ENCODE measurements around the gene SEC24B.
"Not testable (repeated sequence)": the region's sequence is repeated elsewhere in the genome, so short reads cannot be mapped to it uniquely, and the experiment has no call there.

Gene SEC24B

GRCh38 chr4:109578846-109579245, 145.2 kb downstream of the SEC24B start:
- ATAC-seq, result no peak
- TF ChIP-seq ARNTL (CRISPR knock-in tag; IDR thresholded peaks at IDR 0.05; ENCODE audit: borderline replicate concordance, low read depth), result no peak
- TF ChIP-seq CSRNP3 (CRISPR knock-in tag; IDR thresholded peaks at IDR 0.05), result no peak
- TF ChIP-seq TSHZ2 (CRISPR knock-in tag; IDR thresholded peaks at IDR 0.05), result no peak
- TF ChIP-seq POU6F1 (CRISPR knock-in tag; IDR thresholded peaks at IDR 0.05; ENCODE audit: borderline replicate concordance, low read depth), result no peak
- TF ChIP-seq OSR1 (CRISPR knock-in tag; IDR thresholded peaks at IDR 0.05), result no peak
- no peak for TF ChIP-seq ZFP30 (CRISPR knock-in tag; IDR thresholded peaks at IDR 0.05)
- no peak for TF ChIP-seq ZFP3 (CRISPR knock-in tag; IDR thresholded peaks at IDR 0.05)
- TF ChIP-seq CSDC2 (CRISPR knock-in tag; IDR thresholded peaks at IDR 0.05), result no peak
- TF ChIP-seq ESRRG (CRISPR knock-in tag; IDR thresholded peaks at IDR 0.05), result no peak
- TF ChIP-seq ISL1 (CRISPR knock-in tag; IDR thresholded peaks at IDR 0.05), result no peak
- TF ChIP-seq BACH2 (CRISPR knock-in tag; IDR thresholded peaks at IDR 0.05; ENCODE audit: borderline replicate concordance), result no peak

- ATAC-seq, result not testable (repeated sequence)
Measured at GRCh38 chr4:109579997-109580396, 146.4 kb downstream of the SEC24B start.

GRCh38 chr4:109588176-109588575, 154.6 kb downstream of the SEC24B start:
- ATAC-seq, result no peak
- TF ChIP-seq ZFP3 (CRISPR knock-in tag; IDR thresholded peaks at IDR 0.05), result no peak
- TF ChIP-seq ESRRG (CRISPR knock-in tag; IDR thresholded peaks at IDR 0.05), result no peak
- no peak for TF ChIP-seq ISL1 (CRISPR knock-in tag; IDR thresholded peaks at IDR 0.05)

GRCh38 chr4:109589119-109589518, 155.5 kb downstream of the SEC24B start:
- TF ChIP-seq TSHZ2 (CRISPR knock-in tag; IDR thresholded peaks at IDR 0.05), result no peak
- TF ChIP-seq CREB5 (CRISPR knock-in tag; IDR thresholded peaks at IDR 0.05; ENCODE audit: low read depth), result no peak
- TF ChIP-seq OSR1 (CRISPR knock-in tag; IDR thresholded peaks at IDR 0.05), result no peak
- no peak for TF ChIP-seq ARNTL (CRISPR knock-in tag; IDR thresholded peaks at IDR 0.05; ENCODE audit: borderline replicate concordance, low read depth)
- TF ChIP-seq ZNF70 (CRISPR knock-in tag; IDR thresholded peaks at IDR 0.05), result no peak
- TF ChIP-seq ZFP3 (CRISPR knock-in tag; IDR thresholded peaks at IDR 0.05), result no peak
- TF ChIP-seq ZC3H10 (CRISPR knock-in tag; IDR thresholded peaks at IDR 0.05), result no peak
- ATAC-seq, result no peak

GRCh38 chr4:109589605-109590004, 156.0 kb downstream of the SEC24B start:
- no peak for ATAC-seq
- TF ChIP-seq PPARA (CRISPR knock-in tag; IDR thresholded peaks at IDR 0.05; ENCODE audit: borderline replicate concordance), result no peak
- TF ChIP-seq POU6F1 (CRISPR knock-in tag; IDR thresholded peaks at IDR 0.05; ENCODE audit: borderline replicate concordance, low read depth), result no peak
- TF ChIP-seq ESRRG (CRISPR knock-in tag; IDR thresholded peaks at IDR 0.05), result no peak
- no peak for TF ChIP-seq TSHZ2 (CRISPR knock-in tag; IDR thresholded peaks at IDR 0.05)
- TF ChIP-seq ARNTL (CRISPR knock-in tag; IDR thresholded peaks at IDR 0.05; ENCODE audit: borderline replicate concordance, low read depth), result no peak
- TF ChIP-seq ZNF70 (CRISPR knock-in tag; IDR thresholded peaks at IDR 0.05), result no peak
